Glutamatergic neuron (in vitro differentiated cells): ENCODE measurements around the gene PDE8A. TPM values are rescaled to one million over a fixed set of nuclear protein-coding genes. Genes with fewer than 3 reads are reported as not detected.
"Not testable (repeated sequence)": the region's sequence is repeated elsewhere in the genome, so short reads cannot be mapped to it uniquely, and the experiment has no call there.

Experiments
- DNase-seq: peaks from one replicate; pipeline ENCODE4 v3.0.0; 2022
- H3K27ac Mint-ChIP-seq: one replicate; pipeline ENCODE4 v1.8.0; 2020; ENCODE audit warnings: mild to moderate bottlenecking, mixed read lengths, inconsistent platforms; ENCODE audit not compliant: unreplicated experiment
- H3K27me3 Mint-ChIP-seq: one replicate; pipeline ENCODE4 v1.8.0; 2020; ENCODE audit warnings: mild to moderate bottlenecking, moderate library complexity, mixed read lengths, inconsistent platforms; ENCODE audit not compliant: unreplicated experiment
- H3K36me3 Mint-ChIP-seq: one replicate; pipeline ENCODE4 v1.8.0; 2020; ENCODE audit warnings: mild to moderate bottlenecking, mixed read lengths, inconsistent platforms; ENCODE audit not compliant: unreplicated experiment
- H3K4me1 Mint-ChIP-seq: one replicate; pipeline ENCODE4 v1.8.0; 2020; ENCODE audit warnings: mild to moderate bottlenecking, low read depth, mixed read lengths, inconsistent platforms; ENCODE audit not compliant: unreplicated experiment
- H3K4me3 Mint-ChIP-seq: one replicate; pipeline ENCODE4 v1.8.0; 2020; ENCODE audit warnings: mild to moderate bottlenecking, mixed read lengths, inconsistent platforms; ENCODE audit not compliant: unreplicated experiment
- H3K9me3 Mint-ChIP-seq: one replicate; pipeline ENCODE4 v1.8.0; 2020; ENCODE audit warnings: mild to moderate bottlenecking, moderate library complexity, mixed read lengths, inconsistent platforms; ENCODE audit not compliant: unreplicated experiment
- total RNA-seq: library from RNA; stranded (reverse); fragmentation: NEBNext Ultra II Directional; extraction: Animal tissue kit (Norgen Biotek cat#: 25700); gene quantifications from one replicate; pipeline ENCODE4 v1.2.1, GENCODE V29; 2021; ENCODE audit not compliant: unreplicated experiment
- TF ChIP-seq, protein P1 (sequence below): fragments of 200-600 bp; sonication (generic); IDR thresholded peaks from one replicate; pipeline ENCODE4 v1.5.0; 2021; ENCODE audit not compliant: partially characterized antibody, unreplicated experiment

The PDE8A gene
- total RNA-seq, 1 donor from 2014 or later: 5.7 TPM

GRCh38 chr15:85168642-85169173, 187.1 kb downstream of the PDE8A start:
- Mint-ChIP-seq H3K36me3 (peaks cover 40% of the 10 kb centered on the region), H3K9me3 (peaks cover 20% of the 10 kb centered on the region), H3K27me3 (no peaks in the 10 kb centered on the region)

GRCh38 chr15:85171736-85172135, 190.1 kb downstream of the PDE8A start:
- H3K27me3 Mint-ChIP-seq: no peaks in the 10 kb centered on the region
- H3K4me1 Mint-ChIP-seq: no peaks in the 10 kb centered on the region
- DNase-seq: no peak
- no peak overlapping the region for H3K4me3 Mint-ChIP-seq
- peaks cover 29% of the 10 kb centered on the region for H3K36me3 Mint-ChIP-seq
- TF ChIP-seq, protein P1, sequence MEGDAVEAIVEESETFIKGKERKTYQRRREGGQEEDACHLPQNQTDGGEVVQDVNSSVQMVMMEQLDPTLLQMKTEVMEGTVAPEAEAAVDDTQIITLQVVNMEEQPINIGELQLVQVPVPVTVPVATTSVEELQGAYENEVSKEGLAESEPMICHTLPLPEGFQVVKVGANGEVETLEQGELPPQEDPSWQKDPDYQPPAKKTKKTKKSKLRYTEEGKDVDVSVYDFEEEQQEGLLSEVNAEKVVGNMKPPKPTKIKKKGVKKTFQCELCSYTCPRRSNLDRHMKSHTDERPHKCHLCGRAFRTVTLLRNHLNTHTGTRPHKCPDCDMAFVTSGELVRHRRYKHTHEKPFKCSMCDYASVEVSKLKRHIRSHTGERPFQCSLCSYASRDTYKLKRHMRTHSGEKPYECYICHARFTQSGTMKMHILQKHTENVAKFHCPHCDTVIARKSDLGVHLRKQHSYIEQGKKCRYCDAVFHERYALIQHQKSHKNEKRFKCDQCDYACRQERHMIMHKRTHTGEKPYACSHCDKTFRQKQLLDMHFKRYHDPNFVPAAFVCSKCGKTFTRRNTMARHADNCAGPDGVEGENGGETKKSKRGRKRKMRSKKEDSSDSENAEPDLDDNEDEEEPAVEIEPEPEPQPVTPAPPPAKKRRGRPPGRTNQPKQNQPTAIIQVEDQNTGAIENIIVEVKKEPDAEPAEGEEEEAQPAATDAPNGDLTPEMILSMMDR: no peak
- no peak overlapping the region for H3K27ac Mint-ChIP-seq
- H3K9me3 Mint-ChIP-seq: peaks cover 18% of the 10 kb centered on the region

More at GRCh38 chr15:85168642-85169173, 187.1 kb downstream of the PDE8A start:
- no peak overlapping the region for H3K4me3 Mint-ChIP-seq
- H3K27ac Mint-ChIP-seq: no peak overlapping the region
- TF ChIP-seq, protein P1: peak; percentile 72
- peak; percentile 28 for DNase-seq
- no peaks in the 10 kb centered on the region for H3K4me1 Mint-ChIP-seq

DNA sequence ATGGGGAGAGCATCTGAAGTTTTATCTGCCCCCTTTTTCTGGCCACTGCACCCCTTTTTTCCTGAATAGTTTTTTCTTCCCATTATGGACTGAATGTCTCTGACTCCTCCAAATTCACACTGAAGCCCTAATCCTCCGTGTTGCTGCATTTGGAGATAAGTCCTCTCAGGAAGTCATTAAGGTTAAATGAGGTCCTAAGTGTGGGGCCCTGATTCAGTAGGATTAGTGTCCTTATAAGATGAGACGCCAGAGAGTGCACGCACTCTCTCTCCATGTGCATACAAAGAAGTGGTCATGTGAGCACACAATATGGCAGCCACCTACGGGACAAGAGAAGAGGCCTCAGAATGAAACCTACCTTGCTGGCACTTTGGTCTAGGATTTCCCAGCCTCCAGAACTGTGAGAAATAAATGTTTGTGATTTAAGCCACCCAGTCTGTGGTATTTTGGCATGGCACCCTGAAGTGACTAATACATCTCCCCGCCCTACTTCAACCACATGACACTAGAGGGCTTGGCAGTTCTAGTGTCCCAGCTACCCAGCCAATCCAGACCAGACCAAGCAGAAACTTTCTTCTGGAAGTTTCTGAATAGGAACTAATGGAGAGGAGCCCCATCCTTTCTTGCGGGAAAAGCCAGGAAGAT, 191.3 kb downstream of the PDE8A start:
- no peak for DNase-seq
- Mint-ChIP-seq H3K36me3 (peaks cover 29% of the 10 kb centered on the region), H3K27ac (no peak overlapping the region), H3K4me3 (no peak overlapping the region), H3K9me3 (peaks cover 24% of the 10 kb centered on the region), H3K4me1 (peaks cover 8% of the 10 kb centered on the region), H3K27me3 (peaks cover 5% of the 10 kb centered on the region)
- TF ChIP-seq, protein P1: no peak

DNA sequence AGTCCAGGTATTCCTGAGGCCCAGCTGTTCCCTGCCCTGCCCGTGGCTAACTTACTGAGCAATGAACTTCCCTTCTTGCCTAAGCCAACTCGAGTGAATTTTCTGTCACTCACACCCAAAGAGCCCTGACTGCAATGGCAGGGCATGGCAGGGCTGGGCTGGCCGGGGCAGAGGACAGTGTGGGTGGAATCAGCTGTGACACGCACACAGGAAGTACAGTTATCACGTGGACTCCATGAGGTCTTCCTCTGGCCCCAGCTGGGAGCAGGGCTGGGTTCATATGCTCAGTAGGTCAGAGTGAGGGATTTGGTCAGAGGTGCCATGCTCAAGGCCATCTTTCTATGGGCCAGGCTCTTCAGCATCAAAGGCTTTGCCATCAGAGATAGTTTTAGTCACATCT, 192.0 kb downstream of the PDE8A start:
- H3K27me3 Mint-ChIP-seq, H3K4me1 Mint-ChIP-seq, H3K27ac Mint-ChIP-seq, H3K4me3 Mint-ChIP-seq, DNase-seq: not testable (repeated sequence)
- H3K9me3 Mint-ChIP-seq: peaks cover 24% of the 10 kb centered on the region
- peaks cover 29% of the 10 kb centered on the region for H3K36me3 Mint-ChIP-seq

DNA sequence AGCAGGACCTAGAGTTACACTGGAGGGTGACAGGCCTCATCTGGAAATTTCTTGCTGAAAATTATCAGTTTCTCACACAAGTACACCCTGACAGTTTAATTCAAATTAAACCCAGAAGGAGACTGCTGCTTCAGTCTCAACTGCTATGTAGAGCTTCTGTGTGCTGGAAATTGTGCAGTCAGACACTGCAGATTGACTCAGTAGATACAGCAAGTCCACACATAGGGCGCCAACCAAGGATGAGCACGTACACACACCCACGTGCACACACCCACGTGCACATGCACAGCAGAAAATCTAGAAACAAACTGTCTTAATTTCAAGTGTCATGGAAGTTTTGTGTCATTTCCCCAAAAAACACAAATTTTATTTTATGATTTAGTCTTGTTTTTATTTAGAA, 192.9 kb downstream of the PDE8A start:
- TF ChIP-seq, protein P1: no peak
- DNase-seq: no peak
- Mint-ChIP-seq H3K9me3 (peaks cover 24% of the 10 kb centered on the region), H3K27ac (no peak overlapping the region), H3K4me3 (no peak overlapping the region), H3K36me3 (peaks cover 29% of the 10 kb centered on the region), H3K27me3 (peaks cover 5% of the 10 kb centered on the region), H3K4me1 (peaks cover 8% of the 10 kb centered on the region)

DNA sequence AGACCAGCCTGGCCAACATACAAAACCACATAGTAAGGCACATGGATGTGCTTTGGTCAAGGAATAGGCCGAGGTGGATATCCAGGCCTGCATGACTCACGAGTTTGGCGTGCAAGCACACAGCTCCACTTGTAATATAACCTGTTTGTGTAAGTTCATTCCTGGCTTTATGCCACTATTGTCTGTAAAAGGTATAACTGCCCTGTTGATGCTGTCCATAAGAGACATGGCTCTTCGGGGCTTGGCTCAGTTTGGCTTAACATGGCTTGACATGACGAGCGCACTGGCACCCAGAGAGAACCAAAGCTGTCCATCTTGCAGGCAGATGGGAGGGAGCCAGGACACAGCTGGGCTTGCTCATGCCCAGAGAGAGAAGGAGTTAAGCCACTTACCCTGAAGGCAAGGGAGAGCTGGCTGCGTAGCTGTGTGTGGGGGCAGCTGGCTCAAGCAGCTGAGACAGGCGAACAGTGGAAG, 195.4 kb downstream of the PDE8A start:
- peak overlapping the region; percentile 50 for H3K4me3 Mint-ChIP-seq
- not testable (repeated sequence) for H3K4me1 Mint-ChIP-seq, H3K27me3 Mint-ChIP-seq, H3K36me3 Mint-ChIP-seq
- peaks cover 13% of the 10 kb centered on the region for H3K9me3 Mint-ChIP-seq
- peak; percentile 77 for DNase-seq
- H3K27ac Mint-ChIP-seq: peak overlapping the region; percentile 93
